ENCODE data around the gene LOXL4. TPM values are rescaled to one million over a fixed set of nuclear protein-coding genes. Genes with fewer than 3 reads are reported as not detected.

Gene LOXL4
- total RNA-seq, 1 experiment from 2014 or later = not detected

GRCh38 chr10:98295401-98295811, 27.4 kb upstream of the LOXL4 start:
- H3K36me3 ChIP-seq (ENCODE audit: insufficient read depth, low read length, poor library complexity, severe bottlenecking) = no peaks in the 10 kb centered on the region
- BruUV-seq (replicated peaks) = no TSS peak
- no peak overlapping the region for H3K4me3 ChIP-seq (ENCODE audit: low read depth, low read length, poor library complexity, severe bottlenecking)
- peaks cover 70% of the 10 kb centered on the region for H3K27me3 ChIP-seq (replicated peaks; ENCODE audit: insufficient read depth, low read depth, low read length, poor library complexity)
- H3K9me3 ChIP-seq (ENCODE audit: low read depth, low read length, poor library complexity, severe bottlenecking) = no peaks in the 10 kb centered on the region
- DNase-seq (ENCODE audit: low spot score) = no peak
- intact Hi-C loops (cut with micrococcal nuclease; ENCODE audit: unreplicated experiment) = no loop called here
- ChIA-PET POLR2A (ENCODE audit: low non-redundant PET) (no interaction called here), CTCF (no interaction called here)
- H3K4me1 ChIP-seq (ENCODE audit: insufficient read depth, low read length, poor library complexity, severe bottlenecking) = no peaks in the 10 kb centered on the region
- TF ChIP-seq EZH2 (IDR thresholded peaks at IDR 0.05; ENCODE audit: borderline replicate concordance, low read depth, low read length, poor library complexity, severe bottlenecking) = no peak
- no peak for TF ChIP-seq CTCF (conservative IDR thresholded peaks at IDR 0.05; ENCODE audit: low read depth, low read length)
- H3K27ac ChIP-seq (ENCODE audit: low read depth, low read length, poor library complexity, severe bottlenecking) = no peak overlapping the region

DNA sequence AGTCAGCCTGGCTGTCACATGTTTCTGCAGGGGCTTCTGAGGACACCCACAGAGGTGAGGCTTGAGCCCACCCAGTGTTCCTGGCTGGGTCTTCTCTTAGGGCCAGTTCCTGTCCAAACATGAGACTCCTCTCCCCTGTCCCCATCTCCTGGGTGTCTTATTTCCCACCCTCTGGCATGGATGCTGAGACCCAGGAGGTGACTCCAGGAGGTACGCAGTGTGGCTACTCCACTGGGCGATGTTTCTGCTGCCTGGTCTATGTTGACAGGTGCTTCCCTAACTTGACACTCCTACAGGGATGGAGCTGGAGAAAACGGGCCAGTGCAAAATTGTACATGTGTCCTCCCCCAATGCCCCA, 26.3 kb upstream of the LOXL4 start:
- no TSS peak for BruUV-seq (replicated peaks)
- ChIA-PET CTCF (no interaction called here), POLR2A (ENCODE audit: low non-redundant PET) (no interaction called here)
- intact Hi-C loops (cut with micrococcal nuclease; ENCODE audit: unreplicated experiment) = no loop called here
- Histone ChIP-seq H3K4me3 (ENCODE audit: low read depth, low read length, poor library complexity, severe bottlenecking) (no peak overlapping the region), H3K27ac (ENCODE audit: low read depth, low read length, poor library complexity, severe bottlenecking) (no peak overlapping the region), H3K36me3 (ENCODE audit: insufficient read depth, low read length, poor library complexity, severe bottlenecking) (no peaks in the 10 kb centered on the region), H3K4me1 (ENCODE audit: insufficient read depth, low read length, poor library complexity, severe bottlenecking) (no peaks in the 10 kb centered on the region), H3K9me3 (ENCODE audit: low read depth, low read length, poor library complexity, severe bottlenecking) (no peaks in the 10 kb centered on the region), H3K27me3 (replicated peaks; ENCODE audit: insufficient read depth, low read depth, low read length, poor library complexity) (peaks cover 63% of the 10 kb centered on the region)
- no peak for TF ChIP-seq EZH2 (IDR thresholded peaks at IDR 0.05; ENCODE audit: borderline replicate concordance, low read depth, low read length, poor library complexity, severe bottlenecking)
- no peak for TF ChIP-seq CTCF (conservative IDR thresholded peaks at IDR 0.05; ENCODE audit: low read depth, low read length)
- no peak for DNase-seq (ENCODE audit: low spot score)

GRCh38 chr10:98293550-98294269, 25.7 kb upstream of the LOXL4 start:
- POLR2A ChIA-PET (ENCODE audit: low non-redundant PET) = no interaction called here
- CTCF ChIA-PET = no interaction called here
- Histone ChIP-seq H3K4me1 (ENCODE audit: insufficient read depth, low read length, poor library complexity, severe bottlenecking) (no peaks in the 10 kb centered on the region), H3K27ac (ENCODE audit: low read depth, low read length, poor library complexity, severe bottlenecking) (no peak overlapping the region), H3K36me3 (ENCODE audit: insufficient read depth, low read length, poor library complexity, severe bottlenecking) (no peaks in the 10 kb centered on the region), H3K27me3 (replicated peaks; ENCODE audit: insufficient read depth, low read depth, low read length, poor library complexity) (peaks cover 58% of the 10 kb centered on the region), H3K9me3 (ENCODE audit: low read depth, low read length, poor library complexity, severe bottlenecking) (no peaks in the 10 kb centered on the region), H3K4me3 (ENCODE audit: low read depth, low read length, poor library complexity, severe bottlenecking) (no peak overlapping the region)
- TF ChIP-seq CTCF (conservative IDR thresholded peaks at IDR 0.05; ENCODE audit: low read depth, low read length) (no peak), EZH2 (IDR thresholded peaks at IDR 0.05; ENCODE audit: borderline replicate concordance, low read depth, low read length, poor library complexity, severe bottlenecking) (no peak)
- no peak for DNase-seq (ENCODE audit: low spot score)
- intact Hi-C loops (cut with micrococcal nuclease; ENCODE audit: unreplicated experiment) = no loop called here
- BruUV-seq (replicated peaks) = no TSS peak

Measured in A673 (cell line).